Measurements from ENCODE around the gene SRPRA. TPM values are rescaled to one million over a fixed set of nuclear protein-coding genes. Genes with fewer than 3 reads are reported as not detected.

SRPRA gene
- total and polyA plus RNA-seq, 10 of the 15 experiments (the other 5 are each of a cell fraction or from before 2014, with no cell fraction given), result 29.6 to 131 (median 92.8) TPM

DNA sequence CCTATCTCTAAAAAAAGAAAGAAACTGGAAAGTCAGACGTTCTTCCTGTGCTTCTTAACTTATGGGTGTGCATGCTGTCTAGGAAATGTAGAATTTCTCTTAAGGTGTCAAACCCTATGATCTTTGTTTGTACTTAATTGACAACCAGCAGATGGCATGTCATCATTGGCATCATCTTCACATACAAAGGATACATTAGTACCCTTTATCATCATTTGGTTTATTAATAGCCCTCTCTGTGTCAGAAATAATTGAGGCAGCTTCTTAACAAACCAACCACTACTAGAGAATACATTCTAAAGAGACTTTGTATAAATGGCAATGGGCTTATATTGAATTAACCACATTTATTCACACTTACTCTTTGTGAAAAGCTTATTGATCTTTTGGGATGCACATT is 13.9 kb downstream of the SRPRA start:
- SMC1A ChIA-PET (ENCODE audit: uncharacterized antibody, unreplicated experiment), result interaction anchor here (0.7 to 1.1 kb wide), 2 partner anchors 15 to 365 kb away, joined by 3 read pairs; partner anchors contain the start of gene FOXRED1
- H3K27me3 ChIP-seq (replicated peaks in 1 of 2; ENCODE audit: control insufficient read depth in 2 of 2, insufficient read depth in 2 of 2, low read length in 1 of 2), result no peaks in the 10 kb centered on the region
- DNase-seq (ENCODE audit: low read depth, low spot score), result no peak
- no peak overlapping the region for H2AFZ ChIP-seq (ENCODE audit: control insufficient read depth, low read depth, low read length)
- no peak for FAIRE-seq
- TF ChIP-seq SREBF1 (IDR thresholded peaks at IDR 0.05; ENCODE audit: low read length), result no peak
- TF ChIP-seq NR2C1 (IDR thresholded peaks at IDR 0.05), result no peak
- no peak for TF ChIP-seq BHLHE40 (IDR thresholded peaks at IDR 0.05; ENCODE audit: borderline replicate concordance in 1 of 2, low read depth in 2 of 2, low read length in 1 of 2)
- TF ChIP-seq RCOR1 (conservative IDR thresholded peaks at IDR 0.05; ENCODE audit: low read depth, low read length), result no peak
- no peak for TF ChIP-seq MYC (IDR thresholded peaks at IDR 0.05; ENCODE audit: insufficient read depth, insufficient read length, insufficient replicate concordance, low read length, severe bottlenecking)
- TF ChIP-seq HDAC6 (IDR thresholded peaks at IDR 0.05; ENCODE audit: unreplicated experiment), result no peak
- TF ChIP-seq, protein P1, sequence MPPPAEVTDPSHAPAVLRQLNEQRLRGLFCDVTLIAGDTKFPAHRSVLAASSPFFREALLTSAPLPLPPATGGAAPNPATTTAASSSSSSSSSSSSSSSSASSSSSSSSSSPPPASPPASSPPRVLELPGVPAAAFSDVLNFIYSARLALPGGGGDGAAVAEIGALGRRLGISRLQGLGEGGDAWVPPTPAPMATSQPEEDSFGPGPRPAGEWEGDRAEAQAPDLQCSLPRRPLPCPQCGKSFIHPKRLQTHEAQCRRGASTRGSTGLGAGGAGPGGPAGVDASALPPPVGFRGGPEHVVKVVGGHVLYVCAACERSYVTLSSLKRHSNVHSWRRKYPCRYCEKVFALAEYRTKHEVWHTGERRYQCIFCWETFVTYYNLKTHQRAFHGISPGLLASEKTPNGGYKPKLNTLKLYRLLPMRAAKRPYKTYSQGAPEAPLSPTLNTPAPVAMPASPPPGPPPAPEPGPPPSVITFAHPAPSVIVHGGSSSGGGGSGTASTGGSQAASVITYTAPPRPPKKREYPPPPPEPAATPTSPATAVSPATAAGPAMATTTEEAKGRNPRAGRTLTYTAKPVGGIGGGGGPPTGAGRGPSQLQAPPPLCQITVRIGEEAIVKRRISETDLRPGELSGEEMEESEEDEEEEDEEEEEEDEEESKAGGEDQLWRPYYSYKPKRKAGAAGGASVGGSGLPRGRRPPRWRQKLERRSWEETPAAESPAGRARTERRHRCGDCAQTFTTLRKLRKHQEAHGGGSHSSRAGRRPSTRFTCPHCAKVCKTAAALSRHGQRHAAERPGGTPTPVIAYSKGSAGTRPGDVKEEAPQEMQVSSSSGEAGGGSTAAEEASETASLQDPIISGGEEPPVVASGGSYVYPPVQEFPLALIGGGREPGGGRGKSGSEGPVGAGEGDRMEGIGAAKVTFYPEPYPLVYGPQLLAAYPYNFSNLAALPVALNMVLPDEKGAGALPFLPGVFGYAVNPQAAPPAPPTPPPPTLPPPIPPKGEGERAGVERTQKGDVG (CRISPR knock-in tag; IDR thresholded peaks at IDR 0.05), result no peak
- no peak for TF ChIP-seq NRF1 (conservative IDR thresholded peaks at IDR 0.05; ENCODE audit: low read depth, low read length)
- TF ChIP-seq, protein P2, sequence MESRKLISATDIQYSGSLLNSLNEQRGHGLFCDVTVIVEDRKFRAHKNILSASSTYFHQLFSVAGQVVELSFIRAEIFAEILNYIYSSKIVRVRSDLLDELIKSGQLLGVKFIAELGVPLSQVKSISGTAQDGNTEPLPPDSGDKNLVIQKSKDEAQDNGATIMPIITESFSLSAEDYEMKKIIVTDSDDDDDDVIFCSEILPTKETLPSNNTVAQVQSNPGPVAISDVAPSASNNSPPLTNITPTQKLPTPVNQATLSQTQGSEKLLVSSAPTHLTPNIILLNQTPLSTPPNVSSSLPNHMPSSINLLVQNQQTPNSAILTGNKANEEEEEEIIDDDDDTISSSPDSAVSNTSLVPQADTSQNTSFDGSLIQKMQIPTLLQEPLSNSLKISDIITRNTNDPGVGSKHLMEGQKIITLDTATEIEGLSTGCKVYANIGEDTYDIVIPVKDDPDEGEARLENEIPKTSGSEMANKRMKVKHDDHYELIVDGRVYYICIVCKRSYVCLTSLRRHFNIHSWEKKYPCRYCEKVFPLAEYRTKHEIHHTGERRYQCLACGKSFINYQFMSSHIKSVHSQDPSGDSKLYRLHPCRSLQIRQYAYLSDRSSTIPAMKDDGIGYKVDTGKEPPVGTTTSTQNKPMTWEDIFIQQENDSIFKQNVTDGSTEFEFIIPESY (IDR thresholded peaks at IDR 0.05), result no peak
- no peak for TF ChIP-seq SUPT20H (IDR thresholded peaks at IDR 0.05; ENCODE audit: borderline replicate concordance, control insufficient read depth, low read depth, low read length)
- no peak for TF ChIP-seq ETV6 (conservative IDR thresholded peaks at IDR 0.05 in 1 of 2, IDR thresholded peaks at IDR 0.05 in 1 of 2; ENCODE audit: borderline replicate concordance in 1 of 2, low read depth in 1 of 2)
- TF ChIP-seq, protein P3, sequence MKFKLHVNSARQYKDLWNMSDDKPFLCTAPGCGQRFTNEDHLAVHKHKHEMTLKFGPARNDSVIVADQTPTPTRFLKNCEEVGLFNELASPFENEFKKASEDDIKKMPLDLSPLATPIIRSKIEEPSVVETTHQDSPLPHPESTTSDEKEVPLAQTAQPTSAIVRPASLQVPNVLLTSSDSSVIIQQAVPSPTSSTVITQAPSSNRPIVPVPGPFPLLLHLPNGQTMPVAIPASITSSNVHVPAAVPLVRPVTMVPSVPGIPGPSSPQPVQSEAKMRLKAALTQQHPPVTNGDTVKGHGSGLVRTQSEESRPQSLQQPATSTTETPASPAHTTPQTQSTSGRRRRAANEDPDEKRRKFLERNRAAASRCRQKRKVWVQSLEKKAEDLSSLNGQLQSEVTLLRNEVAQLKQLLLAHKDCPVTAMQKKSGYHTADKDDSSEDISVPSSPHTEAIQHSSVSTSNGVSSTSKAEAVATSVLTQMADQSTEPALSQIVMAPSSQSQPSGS (IDR thresholded peaks at IDR 0.05; ENCODE audit: low read length), result no peak
- no peak for TF ChIP-seq PML (IDR thresholded peaks at IDR 0.05; ENCODE audit: low read length)
- no peak for TF ChIP-seq TAF1 (IDR thresholded peaks at IDR 0.05; ENCODE audit: borderline replicate concordance, low read depth, low read length)
- TF ChIP-seq CREB1 (IDR thresholded peaks at IDR 0.05; ENCODE audit: low read depth), result no peak
- no peak overlapping the region for H3K27ac ChIP-seq (ENCODE audit: control insufficient read depth, insufficient read depth)
- no TSS peak for BruUV-seq (replicated peaks)
- no peak overlapping the region for H3K9ac ChIP-seq (ENCODE audit: control insufficient read depth, insufficient read depth, low read length)
- RAD21 ChIA-PET (ENCODE audit: unreplicated experiment), result no interaction called here
- POLR2A ChIA-PET, result no interaction called here
- in situ Hi-C loops (cut with MboI) (no loop called here), intact Hi-C loops (cut with micrococcal nuclease; ENCODE audit: unreplicated experiment) (loop anchor here (5.0 kb wide), 1 partner anchor 338 kb away; no protein-coding TSS in a partner anchor)
- H3K36me3 ChIP-seq (ENCODE audit: control insufficient read depth in 2 of 2, insufficient read depth in 2 of 2, low read length in 1 of 2), result peaks cover 0 to 3% of the 10 kb centered on the region in 2 experiments; a peak in 2 of 4 replicates
- H3K9me3 ChIP-seq (replicated peaks; ENCODE audit: control insufficient read depth, insufficient read depth, low read length), result no peaks in the 10 kb centered on the region
- no peaks in the 10 kb centered on the region for H3K79me2 ChIP-seq (ENCODE audit: control insufficient read depth, insufficient read depth, low read length)
- no peak for ATAC-seq
- no peak overlapping the region for H3K4me2 ChIP-seq (ENCODE audit: control insufficient read depth, insufficient read depth)
- WGBS (ENCODE audit: insufficient coverage, insufficient replicate concordance, low lambda C conversion rate, missing lambda C conversion rate), result 67% methylated on average over 1 of the region's 1 CpG
- no peaks in the 10 kb centered on the region for H4K20me1 ChIP-seq (ENCODE audit: control insufficient read depth, insufficient read depth)
- no peak overlapping the region for H3K4me3 ChIP-seq
- CTCF ChIA-PET, result no interaction called here
- no peaks in the 10 kb centered on the region for H3K4me1 ChIP-seq (ENCODE audit: control insufficient read depth, insufficient read depth, low read length)

Measured in GM12878 (cell line).